ENCODE measurements around the gene ESYT3.
"Not testable (repeated sequence)": the region's sequence is repeated elsewhere in the genome, so short reads cannot be mapped to it uniquely, and the experiment has no call there.

Gene ESYT3

GRCh38 chr3:138498991-138499390, 64.6 kb downstream of the ESYT3 start:
- Histone ChIP-seq H3K4me1 (ENCODE audit: insufficient read depth, low read length) (no peaks in the 10 kb centered on the region), H3K9me3 (ENCODE audit: low read length) (no peaks in the 10 kb centered on the region)

GRCh38 chr3:138507524-138507923, 73.1 kb downstream of the ESYT3 start:
- no peaks in the 10 kb centered on the region for H3K9me3 ChIP-seq (ENCODE audit: low read length)
- H2AFZ ChIP-seq (ENCODE audit: low read depth, low read length), result no peak overlapping the region
- no peak overlapping the region for H3K4me3 ChIP-seq (ENCODE audit: low read length)
- H3K4me1 ChIP-seq (ENCODE audit: insufficient read depth, low read length), result no peaks in the 10 kb centered on the region
- peaks cover 6% of the 10 kb centered on the region for H3K36me3 ChIP-seq (ENCODE audit: insufficient read depth, low read length)
- H3K27me3 ChIP-seq (ENCODE audit: insufficient read depth, low read length), result no peaks in the 10 kb centered on the region

More at GRCh38 chr3:138498991-138499390, 64.6 kb downstream of the ESYT3 start:
- no peaks in the 10 kb centered on the region for H3K27me3 ChIP-seq (ENCODE audit: insufficient read depth, low read length)
- no peak overlapping the region for H3K4me3 ChIP-seq (ENCODE audit: low read length)
- H3K36me3 ChIP-seq (ENCODE audit: insufficient read depth, low read length), result peaks cover 11% of the 10 kb centered on the region
- H2AFZ ChIP-seq (ENCODE audit: low read depth, low read length), result no peak overlapping the region

- H3K27me3 ChIP-seq (ENCODE audit: insufficient read depth, low read length), result no peaks in the 10 kb centered on the region
- no peak overlapping the region for H2AFZ ChIP-seq (ENCODE audit: low read depth, low read length)
- no peaks in the 10 kb centered on the region for H3K4me1 ChIP-seq (ENCODE audit: insufficient read depth, low read length)
- peaks cover 4% of the 10 kb centered on the region for H3K36me3 ChIP-seq (ENCODE audit: insufficient read depth, low read length)
- H3K4me3 ChIP-seq (ENCODE audit: low read length), result no peak overlapping the region
- H3K9me3 ChIP-seq (ENCODE audit: low read length), result no peaks in the 10 kb centered on the region
Measured at GRCh38 chr3:138509586-138509985, 75.2 kb downstream of the ESYT3 start.

GRCh38 chr3:138511945-138512344, 77.5 kb downstream of the ESYT3 start:
- Histone ChIP-seq H3K36me3 (ENCODE audit: insufficient read depth, low read length) (peaks cover 4% of the 10 kb centered on the region), H3K4me1 (ENCODE audit: insufficient read depth, low read length) (no peaks in the 10 kb centered on the region), H3K4me3 (ENCODE audit: low read length) (no peak overlapping the region), H3K9me3 (ENCODE audit: low read length) (no peaks in the 10 kb centered on the region), H3K27me3 (ENCODE audit: insufficient read depth, low read length) (no peaks in the 10 kb centered on the region), H2AFZ (ENCODE audit: low read depth, low read length) (no peak overlapping the region)

GRCh38 chr3:138513090-138513843, 78.9 kb downstream of the ESYT3 start:
- Histone ChIP-seq H3K27me3 (ENCODE audit: insufficient read depth, low read length) (no peaks in the 10 kb centered on the region), H2AFZ (ENCODE audit: low read depth, low read length) (no peak overlapping the region), H3K36me3 (ENCODE audit: insufficient read depth, low read length) (no peaks in the 10 kb centered on the region), H3K4me3 (ENCODE audit: low read length) (no peak overlapping the region), H3K4me1 (ENCODE audit: insufficient read depth, low read length) (no peaks in the 10 kb centered on the region), H3K9me3 (ENCODE audit: low read length) (peaks cover 2% of the 10 kb centered on the region)

GRCh38 chr3:138521445-138521844, 87.0 kb downstream of the ESYT3 start:
- not testable (repeated sequence) for H3K27me3 ChIP-seq (ENCODE audit: insufficient read depth, low read length); H3K36me3 ChIP-seq (ENCODE audit: insufficient read depth, low read length); H3K4me1 ChIP-seq (ENCODE audit: insufficient read depth, low read length); H2AFZ ChIP-seq (ENCODE audit: low read depth, low read length); H3K9me3 ChIP-seq (ENCODE audit: low read length); H3K4me3 ChIP-seq (ENCODE audit: low read length)

All from neuron (in vitro differentiated cells).